Left colon (tissue), 2 donors: ENCODE data around the gene TMEM106C. TPM values are rescaled to one million over a fixed set of nuclear protein-coding genes. Genes with fewer than 3 reads are reported as not detected.

Source experiments
- ATAC-seq: fragments of 200-7000 bp; cut with Tn5 transposase; one replicate; pipeline ENCODE4 v1.9.1; 2020; ENCODE audit warnings: mild to moderate bottlenecking, moderate library complexity
- DNase-seq, 2 donors: peaks; one replicate each; pipeline ENCODE4 v3.0.0-alpha.2; 2020
- intact Hi-C, 2 donors: fragments of 100-400 bp; cut with DNase I in 1 of 2; cut with micrococcal nuclease in 1 of 2; formaldehyde crosslinking; loops; one replicate each; pipeline versions ENCODE4 v1.11.2 to v1.14.0; 2022; cut with DNase I, micrococcal nuclease
- total RNA-seq, 2 donors: library from RNA; stranded (reverse); fragmentation: NEBNext Ultra II Directional; extraction: Animal tissue kit (Norgen Biotek cat#: 25700); gene quantifications; one replicate each; pipeline ENCODE4 v1.2.1, GENCODE V29; 2021
- donor health status: DM: no; HTN: no; CAD: no.
- donor health status: DM: yes; HTN: yes; CAD: no.

The TMEM106C gene
- total RNA-seq, 2 donors from 2014 or later, result 166 to 180 TPM

GRCh38 chr12:47975816-47976215 is 12.4 kb downstream of the TMEM106C start:
- DNase-seq, result no peak
- intact Hi-C loops, result no loop called here
- ATAC-seq, result no peak

DNA sequence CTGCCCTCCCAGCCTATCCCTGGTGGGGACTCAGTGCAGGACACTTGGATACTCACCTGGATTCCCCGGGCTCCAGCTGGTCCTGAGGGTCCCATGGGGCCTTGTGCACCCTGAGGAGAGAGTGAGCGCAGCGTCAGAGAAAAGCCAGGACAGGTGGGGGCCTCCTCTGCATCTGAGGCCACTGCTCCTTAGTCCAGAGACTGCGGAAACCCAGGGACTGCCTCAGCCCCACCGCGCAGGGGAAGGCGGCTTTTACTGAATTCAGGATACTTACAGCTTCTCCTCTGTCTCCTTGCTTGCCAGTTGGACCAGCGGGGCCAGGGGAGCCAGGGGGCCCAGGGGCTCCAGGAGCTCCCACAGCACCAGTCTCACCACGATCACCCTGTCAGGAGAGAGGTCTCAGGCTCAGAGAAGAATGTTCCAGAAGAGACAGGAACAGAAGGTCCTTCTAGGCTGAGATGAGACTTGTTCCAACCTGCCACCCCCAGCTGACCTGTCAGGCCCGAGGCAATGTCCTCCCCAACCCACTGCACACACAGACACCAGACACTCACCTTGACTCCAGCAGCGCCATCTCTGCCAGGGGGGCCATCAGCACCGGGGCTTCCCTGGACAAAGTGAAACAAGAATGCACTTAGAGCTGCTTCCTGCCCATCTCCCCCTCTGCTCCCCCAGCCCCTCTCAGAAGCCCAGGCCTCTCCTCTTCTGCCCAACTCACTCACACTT is 13.8 kb downstream of the TMEM106C start:
- intact Hi-C loops, result no loop called here
- no peak for ATAC-seq
- no peak for DNase-seq

GRCh38 chr12:47977772-47978597 is 14.6 kb downstream of the TMEM106C start:
- intact Hi-C loops, result no loop called here
- DNase-seq (no peak), ATAC-seq (no peak)

DNA sequence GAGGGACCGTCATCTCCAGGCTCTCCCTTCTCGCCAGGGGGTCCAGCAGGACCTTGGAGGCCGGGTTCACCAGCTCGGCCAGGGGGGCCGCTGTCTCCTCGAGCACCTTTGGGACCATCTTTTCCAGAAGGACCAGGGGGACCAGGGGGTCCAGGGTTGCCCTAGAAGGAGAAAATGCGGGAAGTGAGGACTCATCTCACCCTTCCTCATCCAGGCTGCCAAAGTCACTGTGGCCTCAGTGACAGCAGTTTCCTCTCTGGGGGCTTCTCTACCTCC is 15.1 kb downstream of the TMEM106C start:
- ATAC-seq, result no peak
- DNase-seq, result no peak
- intact Hi-C loops, result no loop called here

DNA sequence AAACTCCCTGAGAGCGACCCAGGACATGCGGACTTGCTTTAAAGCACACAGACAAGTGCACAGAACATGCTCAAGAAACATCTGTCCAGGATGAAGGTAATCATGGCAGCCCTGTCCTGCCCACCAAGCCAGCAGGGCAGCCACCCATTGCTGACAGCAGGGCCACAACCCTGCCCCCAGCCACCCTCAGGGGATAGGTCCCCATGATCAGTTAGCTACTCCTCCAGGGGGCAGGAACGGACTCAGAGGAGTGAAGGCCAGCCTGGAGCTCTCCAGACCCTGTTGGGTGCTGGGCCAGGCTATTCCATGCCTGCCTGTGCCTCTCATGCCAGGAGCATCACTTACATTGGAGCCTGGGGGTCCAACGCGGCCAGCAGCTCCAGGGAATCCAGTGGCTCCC is 15.8 kb downstream of the TMEM106C start:
- DNase-seq (no peak), ATAC-seq (no peak)
- intact Hi-C loops, result no loop called here

GRCh38 chr12:47979686-47980085 is 16.3 kb downstream of the TMEM106C start:
- DNase-seq (no peak), ATAC-seq (no peak)
- intact Hi-C loops, result no loop called here

DNA sequence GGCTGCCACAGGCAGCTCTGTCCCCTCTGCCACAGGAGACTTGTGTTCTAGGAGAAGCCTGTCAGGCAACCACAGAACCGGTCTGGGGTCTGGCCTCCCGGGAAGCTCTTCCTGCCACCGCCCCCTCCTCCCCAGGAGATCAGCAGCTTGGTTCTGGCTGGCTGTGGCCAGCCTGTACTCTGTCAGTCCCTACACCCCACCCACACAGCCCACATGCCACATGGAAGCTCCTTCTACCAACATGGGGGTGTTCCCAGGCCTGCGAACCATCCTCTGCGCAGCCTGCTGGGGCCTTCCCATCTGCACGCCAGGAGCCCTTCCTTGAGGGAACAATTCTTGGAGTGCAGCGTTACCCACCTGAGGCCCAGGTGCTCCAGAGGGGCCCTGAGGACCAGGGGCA is 16.8 kb downstream of the TMEM106C start:
- ATAC-seq (no peak), DNase-seq (no peak)
- intact Hi-C loops, result no loop called here

DNA sequence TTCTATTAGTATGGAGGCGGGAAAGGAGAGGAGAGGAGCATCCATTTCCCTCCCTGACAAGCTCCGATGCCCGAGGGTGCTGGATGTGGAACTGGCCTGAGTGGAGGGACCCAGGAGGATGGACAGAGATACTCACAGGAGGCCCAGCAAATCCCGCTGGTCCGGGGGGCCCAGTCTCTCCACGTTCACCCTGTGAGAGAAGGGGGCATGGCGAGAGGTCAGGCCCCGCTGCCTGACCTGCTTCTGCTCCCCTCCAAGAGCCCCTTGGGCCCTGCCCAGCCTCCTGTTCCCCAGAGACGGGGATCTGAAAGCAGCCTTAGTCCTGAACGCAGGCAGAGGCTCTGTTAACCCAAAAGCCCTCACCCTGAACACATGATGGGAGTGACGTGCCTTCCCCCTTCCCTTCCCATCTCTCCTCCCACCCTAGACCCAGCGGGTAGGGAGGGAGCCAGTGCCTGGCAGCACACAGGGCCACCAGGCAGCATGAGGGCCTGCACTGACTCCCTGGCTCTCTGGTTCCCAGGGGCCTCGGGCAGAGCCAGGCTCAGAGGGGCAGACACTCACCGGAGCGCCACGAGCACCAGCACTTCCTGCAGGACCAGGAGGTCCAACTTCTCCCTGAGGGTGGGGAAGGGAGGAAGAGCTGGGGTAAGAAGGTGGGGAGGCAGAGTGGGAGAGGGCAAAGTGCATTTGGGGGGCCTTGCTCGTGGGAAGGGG is 17.5 kb downstream of the TMEM106C start:
- peak; percentile 41 for ATAC-seq
- intact Hi-C loops, result no loop called here
- no peak for DNase-seq

DNA sequence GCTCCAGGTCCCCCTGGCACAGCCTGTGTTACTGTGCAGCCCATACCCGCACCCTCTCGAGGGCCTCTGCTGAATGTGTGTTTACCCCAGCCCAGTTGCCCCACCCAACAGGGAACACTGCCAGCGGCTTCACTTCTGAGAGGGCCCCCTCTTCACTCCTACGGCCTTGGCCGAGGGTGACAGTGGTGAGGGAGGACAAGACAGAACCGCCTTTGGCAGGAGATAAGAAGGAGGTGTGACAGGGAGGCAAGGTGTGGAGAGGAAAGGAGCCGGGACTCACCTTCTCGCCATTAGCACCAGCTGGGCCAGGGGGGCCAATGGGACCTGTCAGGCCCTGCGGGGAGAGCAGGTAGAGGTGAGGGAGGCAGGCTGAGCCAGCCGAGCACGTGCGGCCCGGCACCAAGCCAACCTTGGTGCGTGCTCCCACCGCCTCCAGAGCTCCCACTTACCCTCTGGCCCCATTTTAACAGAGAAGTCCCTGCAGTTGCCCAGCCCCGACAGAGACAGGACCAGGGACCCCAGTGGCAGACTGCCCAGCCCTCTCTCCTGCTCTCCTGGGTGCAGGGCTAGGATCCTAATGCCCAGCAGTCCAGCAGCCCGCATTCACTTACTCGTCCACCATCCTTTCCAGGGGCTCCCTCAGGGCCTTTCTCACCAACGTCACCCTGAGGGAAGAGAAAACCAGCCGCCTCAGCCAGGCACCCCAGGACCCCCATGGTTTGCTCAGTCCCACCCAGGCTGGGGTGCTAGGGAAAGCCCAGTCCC is 18.3 kb downstream of the TMEM106C start:
- intact Hi-C loops, result no loop called here
- peak; percentile 51 to 68 for DNase-seq

GRCh38 chr12:47982311-47982710 is 18.9 kb downstream of the TMEM106C start:
- intact Hi-C loops, result no loop called here
- DNase-seq, result no peak
- no peak for ATAC-seq

More for the DNA sequence above, 18.3 kb downstream of the TMEM106C start:
- peak; percentile 88 for ATAC-seq

DNA sequence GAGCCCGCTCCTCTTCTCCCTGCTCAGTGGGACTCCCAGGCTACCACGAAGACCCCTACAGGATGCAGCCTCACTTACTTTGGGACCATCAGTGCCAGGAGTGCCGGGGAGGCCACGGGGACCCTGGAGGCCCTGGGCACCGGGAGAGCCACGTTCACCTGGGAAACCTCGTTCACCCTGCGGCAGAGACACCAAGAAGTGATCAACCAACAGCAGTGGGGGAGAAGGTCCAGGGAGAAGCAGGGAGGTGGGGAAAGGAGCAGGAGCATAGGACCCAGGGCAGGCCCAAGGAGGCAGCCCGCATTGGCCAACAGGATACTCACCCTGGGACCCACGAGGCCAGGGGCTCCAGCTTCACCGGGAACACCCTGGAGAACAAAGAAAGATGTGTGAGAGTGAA is 19.4 kb downstream of the TMEM106C start:
- DNase-seq (no peak), ATAC-seq (no peak)
- intact Hi-C loops, result no loop called here

GRCh38 chr12:47983541-47984115 is 20.2 kb downstream of the TMEM106C start:
- no peak for ATAC-seq
- intact Hi-C loops, result no loop called here
- DNase-seq, result no peak

DNA sequence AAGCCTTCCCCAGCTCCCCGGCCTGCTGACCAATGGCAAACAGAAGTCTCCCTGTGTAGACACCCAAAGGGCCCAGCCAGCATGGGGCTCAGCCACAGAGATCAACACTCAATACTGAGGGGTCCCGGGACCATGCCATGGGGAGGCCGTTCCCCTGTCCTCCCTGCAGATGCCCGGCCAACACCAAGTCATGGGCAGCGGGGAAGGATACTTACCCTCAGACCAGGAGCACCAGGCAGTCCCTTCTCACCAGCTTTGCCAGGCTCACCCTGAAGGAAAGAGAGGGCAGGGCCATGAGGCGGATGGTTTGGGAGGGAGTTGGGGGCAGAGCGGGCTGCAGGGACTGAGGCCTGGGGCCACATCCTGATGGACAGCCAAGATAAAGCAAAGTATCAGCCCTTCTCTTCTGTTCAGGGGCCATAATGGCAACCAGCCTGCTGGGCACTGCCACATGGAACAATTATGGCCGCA is 21.0 kb downstream of the TMEM106C start:
- ATAC-seq (no peak), DNase-seq (no peak)
- intact Hi-C loops, result no loop called here

GRCh38 chr12:47985596-47986290 is 22.3 kb downstream of the TMEM106C start:
- DNase-seq (no peak), ATAC-seq (no peak)
- intact Hi-C loops, result no loop called here

DNA sequence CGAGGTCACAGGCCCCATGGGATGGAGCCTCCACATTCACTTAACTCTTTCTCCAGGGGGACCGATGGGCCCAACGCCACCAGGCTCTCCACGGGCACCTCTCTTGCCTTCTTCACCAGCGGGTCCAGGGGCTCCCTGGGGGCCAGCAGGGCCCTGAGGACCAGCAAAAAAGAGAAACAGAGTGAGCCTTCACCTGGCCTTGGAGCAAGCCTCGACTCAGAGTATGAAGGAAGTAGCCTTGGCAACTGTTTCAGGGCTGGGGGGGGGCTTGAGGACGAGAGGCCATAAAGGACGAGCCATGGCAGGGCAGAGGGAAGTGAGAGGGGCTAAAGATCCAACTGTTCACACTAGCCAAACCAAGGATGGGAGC is 22.9 kb downstream of the TMEM106C start:
- intact Hi-C loops, result no loop called here
- DNase-seq (no peak), ATAC-seq (no peak)

DNA sequence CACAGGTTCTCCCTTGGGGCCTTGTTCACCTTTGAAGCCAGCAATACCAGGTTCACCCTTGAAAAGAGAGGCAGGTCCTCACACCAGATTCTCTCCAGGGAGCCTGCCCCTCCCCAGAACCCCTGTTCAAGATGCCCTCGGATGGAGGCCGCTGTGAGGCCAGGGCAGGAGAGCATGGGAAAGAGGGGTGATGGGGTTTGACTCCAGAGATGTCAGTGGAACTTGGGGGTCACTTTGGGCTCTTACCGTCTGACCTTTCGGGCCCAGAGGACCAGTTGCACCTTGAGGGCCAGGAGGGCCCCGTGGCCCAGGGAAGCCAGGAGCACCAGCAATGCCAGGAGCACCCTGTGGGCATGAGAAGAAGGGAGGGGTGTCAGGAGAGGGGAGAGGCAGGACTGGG is 23.4 kb downstream of the TMEM106C start:
- no peak for DNase-seq
- intact Hi-C loops, result no loop called here

GRCh38 chr12:47987411-47988072 is 24.1 kb downstream of the TMEM106C start:
- intact Hi-C loops, result no loop called here
- ATAC-seq, result no peak
- no peak for DNase-seq

More for the DNA sequence above, 23.4 kb downstream of the TMEM106C start:
- ATAC-seq, result peak; percentile 50
